SU-DHL-6 (cell line): ENCODE results near the gene CACNA1G.

Experiments
- H2AFZ ChIP-seq: fragments of 200-600 bp; sonication (generic); 2 replicates; pipeline ENCODE4 v1.6.1; 2014; ENCODE audit warnings: low read depth, mild to moderate bottlenecking, moderate library complexity, mixed read lengths, antibody characterized with exemption, low read length; ENCODE audit not compliant: severe bottlenecking
- H3F3A ChIP-seq: fragments of 200-600 bp; shearing (Covaris generic); 2 replicates; pipeline ENCODE4 v1.6.0; 2016; ENCODE audit warnings: antibody characterized with exemption, mild to moderate bottlenecking; ENCODE audit not compliant: insufficient read depth
- H3K27ac ChIP-seq: fragments of 200-600 bp; sonication (generic); 2 replicates; pipeline ENCODE4 v1.5.1; 2016; ENCODE audit warnings: low read depth, mild to moderate bottlenecking, low read length, moderate library complexity, mixed read lengths
- H3K27me3 ChIP-seq: fragments of 200-600 bp; sonication (generic), shearing (Covaris generic); 2 replicates; pipeline ENCODE4 v1.6.0; 2014; ENCODE audit warnings: mild to moderate bottlenecking, low read length
- H3K36me3 ChIP-seq: fragments of 200-600 bp; sonication (generic); 2 replicates; pipeline ENCODE4 v1.6.1; 2014; ENCODE audit warnings: mild to moderate bottlenecking, low read length, mixed read lengths
- H3K4me2 ChIP-seq: fragments of 300-600, 200-600 bp; shearing (Covaris generic), sonication (generic); 2 replicates; pipeline ENCODE4 v1.6.0; 2014; ENCODE audit warnings: low read length, low read depth, mild to moderate bottlenecking; ENCODE audit not compliant: poor library complexity, severe bottlenecking
- H3K4me3 ChIP-seq: fragments of 200-600 bp; sonication (generic); 2 replicates; pipeline ENCODE4 v1.5.1; 2014; ENCODE audit warnings: antibody characterized with exemption, low read length, mild to moderate bottlenecking, mixed read lengths; ENCODE audit not compliant: insufficient read depth, poor library complexity, severe bottlenecking
- H3K79me2 ChIP-seq: fragments of 200-600 bp; sonication (generic); 2 replicates; pipeline ENCODE4 v1.6.1; 2014; ENCODE audit warnings: mild to moderate bottlenecking, low read length, moderate library complexity; ENCODE audit not compliant: insufficient read depth
- H3K9ac ChIP-seq: fragments of 200-600 bp; sonication (generic); 2 replicates; pipeline ENCODE4 v1.7.0; 2014; ENCODE audit warnings: mild to moderate bottlenecking, low read length
- H3K9me2 ChIP-seq: fragments of 200-600 bp; sonication (generic); replicated peaks from 2 replicates; pipeline ENCODE4 v1.6.1; 2014; ENCODE audit warnings: low read length; ENCODE audit not compliant: insufficient read depth
- H3K9me3 ChIP-seq: fragments of 200-600 bp; sonication (generic); 2 replicates; pipeline ENCODE4 v1.6.1; 2014; ENCODE audit warnings: low read length, mixed read lengths; ENCODE audit not compliant: insufficient read depth
- H4K20me1 ChIP-seq: fragments of 200-600 bp; sonication (generic); 2 replicates; pipeline ENCODE4 v1.6.1; 2014; ENCODE audit warnings: low read depth, mild to moderate bottlenecking, antibody characterized with exemption, low read length, moderate library complexity, mixed read lengths
- EZH2phosphoT487 ChIP-seq: fragments of 200-600 bp; sonication (generic), shearing (Covaris generic); conservative IDR thresholded peaks from 2 replicates; pipeline ENCODE4 v1.6.1; 2018; ENCODE audit warnings: mild to moderate bottlenecking, antibody characterized with exemption, low read length, moderate library complexity, mixed read lengths
- TF ChIP-seq, protein P1 (sequence below): fragments of 200-600 bp; sonication (generic); IDR thresholded peaks from one replicate; pipeline ENCODE4 v1.5.1; 2017; ENCODE audit warnings: antibody characterized with exemption, mild to moderate bottlenecking, low read length, moderate library complexity; ENCODE audit not compliant: insufficient read depth, poor library complexity, severe bottlenecking

Gene CACNA1G

DNA sequence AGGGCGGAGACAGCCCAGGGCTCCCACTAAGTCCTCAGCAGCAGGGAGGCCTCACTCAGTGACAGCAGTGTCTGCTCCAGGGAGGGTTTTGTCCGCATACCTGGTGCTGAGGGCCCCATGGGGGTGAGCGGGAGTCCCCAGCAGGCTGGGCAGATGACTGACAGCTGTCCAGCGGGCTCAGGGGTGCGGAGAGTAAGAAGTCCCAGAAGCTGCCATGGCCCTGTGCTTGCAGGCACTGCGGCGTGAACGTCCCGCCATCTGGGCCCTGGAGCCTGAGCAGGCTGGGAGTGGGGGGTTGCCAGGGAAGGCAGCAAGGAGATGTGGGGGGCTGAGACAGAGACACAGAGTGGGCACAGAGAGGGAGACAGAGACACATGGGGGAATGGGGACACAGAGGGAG lies 20.1 kb downstream of the CACNA1G start:
- Histone ChIP-seq H2AFZ (no peak overlapping the region), H3K27me3 (no peaks in the 10 kb centered on the region), H3K36me3 (no peaks in the 10 kb centered on the region), H3K9me3 (no peaks in the 10 kb centered on the region), H3F3A (no peaks in the 10 kb centered on the region), H3K79me2 (no peaks in the 10 kb centered on the region), H3K4me3 (no peak overlapping the region), H4K20me1 (no peaks in the 10 kb centered on the region), H3K9me2 (no peaks in the 10 kb centered on the region), H3K9ac (no peak overlapping the region), H3K4me2 (no peak overlapping the region), H3K27ac (no peak overlapping the region)
- TF ChIP-seq, protein P1, sequence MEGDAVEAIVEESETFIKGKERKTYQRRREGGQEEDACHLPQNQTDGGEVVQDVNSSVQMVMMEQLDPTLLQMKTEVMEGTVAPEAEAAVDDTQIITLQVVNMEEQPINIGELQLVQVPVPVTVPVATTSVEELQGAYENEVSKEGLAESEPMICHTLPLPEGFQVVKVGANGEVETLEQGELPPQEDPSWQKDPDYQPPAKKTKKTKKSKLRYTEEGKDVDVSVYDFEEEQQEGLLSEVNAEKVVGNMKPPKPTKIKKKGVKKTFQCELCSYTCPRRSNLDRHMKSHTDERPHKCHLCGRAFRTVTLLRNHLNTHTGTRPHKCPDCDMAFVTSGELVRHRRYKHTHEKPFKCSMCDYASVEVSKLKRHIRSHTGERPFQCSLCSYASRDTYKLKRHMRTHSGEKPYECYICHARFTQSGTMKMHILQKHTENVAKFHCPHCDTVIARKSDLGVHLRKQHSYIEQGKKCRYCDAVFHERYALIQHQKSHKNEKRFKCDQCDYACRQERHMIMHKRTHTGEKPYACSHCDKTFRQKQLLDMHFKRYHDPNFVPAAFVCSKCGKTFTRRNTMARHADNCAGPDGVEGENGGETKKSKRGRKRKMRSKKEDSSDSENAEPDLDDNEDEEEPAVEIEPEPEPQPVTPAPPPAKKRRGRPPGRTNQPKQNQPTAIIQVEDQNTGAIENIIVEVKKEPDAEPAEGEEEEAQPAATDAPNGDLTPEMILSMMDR: no peak
- no peak for TF ChIP-seq EZH2phosphoT487

DNA sequence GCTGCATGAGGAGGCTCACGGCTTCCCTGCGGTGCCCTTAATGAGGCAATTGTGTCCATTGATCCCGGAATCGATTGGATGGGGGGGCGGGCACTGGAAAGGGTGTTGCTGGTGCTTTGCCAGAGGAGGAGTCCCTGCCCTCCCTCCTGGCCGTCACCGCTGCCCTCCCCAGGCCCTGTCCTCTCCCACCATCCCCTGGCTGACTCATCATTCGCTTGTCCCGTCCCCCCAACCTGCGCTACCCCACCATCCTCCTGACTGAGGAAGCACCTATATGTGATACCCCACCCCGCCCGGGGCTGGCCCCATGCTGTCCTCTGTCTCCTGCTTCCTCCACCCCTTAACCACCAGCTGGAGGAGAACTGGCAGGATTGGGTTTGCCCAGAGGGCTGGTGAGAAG lies 20.8 kb downstream of the CACNA1G start:
- Histone ChIP-seq H3K4me3 (no peak overlapping the region), H4K20me1 (no peaks in the 10 kb centered on the region), H3K36me3 (no peaks in the 10 kb centered on the region), H2AFZ (no peak overlapping the region), H3K27me3 (no peaks in the 10 kb centered on the region), H3K9me3 (no peaks in the 10 kb centered on the region), H3K4me2 (no peak overlapping the region), H3K27ac (no peak overlapping the region), H3K79me2 (no peaks in the 10 kb centered on the region), H3K9me2 (no peaks in the 10 kb centered on the region), H3K9ac (no peak overlapping the region), H3F3A (no peaks in the 10 kb centered on the region)
- TF ChIP-seq, protein P1: no peak
- TF ChIP-seq EZH2phosphoT487: no peak

DNA sequence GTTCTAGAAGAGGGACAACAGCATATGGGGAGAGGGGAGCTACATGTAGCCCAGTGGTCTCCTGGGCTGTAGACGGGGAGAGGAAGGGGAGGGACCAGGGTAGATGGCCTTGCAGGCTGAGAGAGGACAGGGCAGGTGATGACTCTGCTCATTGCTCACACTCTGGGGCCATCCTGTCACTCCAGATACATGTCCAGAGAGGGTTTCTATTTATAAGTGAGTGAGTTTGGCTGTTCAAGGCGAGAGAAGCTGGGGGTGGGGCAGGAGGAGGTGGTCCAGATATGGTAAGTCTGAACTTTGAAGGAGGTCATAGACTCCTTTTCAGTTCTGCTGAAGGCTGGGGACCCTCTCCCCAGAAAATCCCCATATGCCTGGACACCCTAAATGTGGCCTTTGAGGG lies 22.2 kb downstream of the CACNA1G start:
- TF ChIP-seq, protein P1: no peak
- no peak for TF ChIP-seq EZH2phosphoT487
- H3K36me3 ChIP-seq: no peaks in the 10 kb centered on the region
- H3K4me2 ChIP-seq: no peak overlapping the region
- no peaks in the 10 kb centered on the region for H3K27me3 ChIP-seq
- no peaks in the 10 kb centered on the region for H3K79me2 ChIP-seq
- no peak overlapping the region for H3K27ac ChIP-seq
- H3K9me2 ChIP-seq: no peaks in the 10 kb centered on the region
- no peaks in the 10 kb centered on the region for H3F3A ChIP-seq
- no peak overlapping the region for H2AFZ ChIP-seq
- H3K4me3 ChIP-seq: no peak overlapping the region
- no peaks in the 10 kb centered on the region for H3K9me3 ChIP-seq
- no peak overlapping the region for H3K9ac ChIP-seq
- no peaks in the 10 kb centered on the region for H4K20me1 ChIP-seq

DNA sequence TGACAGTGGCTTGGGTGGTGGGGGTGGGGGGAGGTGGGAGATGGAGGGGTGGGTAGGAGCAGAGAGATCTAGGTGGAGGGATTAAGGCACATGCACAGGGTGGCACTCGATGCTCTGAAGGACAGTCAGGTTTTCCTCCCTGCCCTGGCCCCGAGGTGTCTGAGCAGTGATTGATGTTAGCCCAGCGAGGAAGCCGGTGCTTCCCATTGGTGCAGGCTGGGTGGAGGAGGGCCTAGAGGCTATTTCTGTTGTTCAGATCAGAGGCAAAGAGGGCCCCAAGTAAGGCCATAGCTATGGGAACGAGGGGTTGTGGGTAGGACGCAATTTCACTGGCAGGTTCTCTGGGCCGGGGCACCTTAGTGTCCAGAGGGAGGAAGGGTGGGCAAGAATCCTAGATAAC lies 23.1 kb downstream of the CACNA1G start:
- no peaks in the 10 kb centered on the region for H3K79me2 ChIP-seq
- H4K20me1 ChIP-seq: no peaks in the 10 kb centered on the region
- no peaks in the 10 kb centered on the region for H3K36me3 ChIP-seq
- no peaks in the 10 kb centered on the region for H3F3A ChIP-seq
- H2AFZ ChIP-seq: no peak overlapping the region
- no peak for TF ChIP-seq EZH2phosphoT487
- TF ChIP-seq, protein P1: no peak
- H3K4me3 ChIP-seq: no peak overlapping the region
- no peaks in the 10 kb centered on the region for H3K9me3 ChIP-seq
- H3K9me2 ChIP-seq: no peaks in the 10 kb centered on the region
- no peak overlapping the region for H3K27ac ChIP-seq
- H3K9ac ChIP-seq: no peak overlapping the region
- no peaks in the 10 kb centered on the region for H3K27me3 ChIP-seq
- no peak overlapping the region for H3K4me2 ChIP-seq
